IPS-NIHi11 (cell line): ENCODE data around the gene FGF19.
"Not testable (repeated sequence)": the region's sequence is repeated elsewhere in the genome, so short reads cannot be mapped to it uniquely, and the experiment has no call there.

Source experiments
- DNase-seq: peaks from one replicate; pipeline ENCODE4 v3.0.0; 2012; ENCODE audit warnings: mixed read lengths, low spot score

Gene FGF19

DNA sequence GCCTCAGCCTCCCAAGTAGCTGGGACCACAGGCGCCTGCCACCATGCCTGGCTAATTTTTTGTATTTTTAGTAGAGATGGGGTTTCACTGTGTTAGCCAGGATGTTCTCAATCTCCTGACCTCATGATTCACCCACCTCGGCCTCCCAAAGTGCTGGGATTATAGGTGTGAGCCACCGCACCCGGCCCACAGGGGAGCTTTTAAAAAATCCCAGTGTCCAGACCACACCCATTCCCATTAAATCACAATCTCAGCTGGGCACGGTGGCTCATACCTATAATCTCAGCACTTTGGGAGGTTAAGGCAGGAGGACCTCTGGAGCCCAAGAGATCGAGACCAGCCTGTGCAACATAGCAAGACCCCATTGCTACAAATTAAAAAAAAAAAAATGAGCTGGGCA is 7.8 kb downstream of the FGF19 start:
- DNase-seq, result not testable (repeated sequence)

DNA sequence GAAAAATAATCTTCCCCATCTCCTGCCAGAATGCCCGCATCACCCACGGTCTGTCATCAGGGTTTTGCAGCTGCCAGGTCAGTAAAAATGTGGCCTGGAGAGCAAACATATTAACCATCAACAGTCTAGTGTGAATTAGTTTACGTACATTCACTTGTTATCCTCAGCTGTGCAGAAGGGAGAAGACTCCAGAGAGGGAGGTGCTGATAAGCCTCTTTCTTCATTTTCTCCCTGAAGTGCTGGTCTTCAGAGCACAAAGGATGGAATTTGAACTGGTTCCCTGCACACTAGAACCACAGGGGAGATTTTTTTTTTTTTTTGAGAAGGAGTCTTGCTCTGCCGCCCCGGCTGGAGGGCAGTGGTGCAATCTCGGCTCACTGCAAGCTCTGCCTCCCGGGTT is 8.2 kb downstream of the FGF19 start:
- DNase-seq, result no peak

DNA sequence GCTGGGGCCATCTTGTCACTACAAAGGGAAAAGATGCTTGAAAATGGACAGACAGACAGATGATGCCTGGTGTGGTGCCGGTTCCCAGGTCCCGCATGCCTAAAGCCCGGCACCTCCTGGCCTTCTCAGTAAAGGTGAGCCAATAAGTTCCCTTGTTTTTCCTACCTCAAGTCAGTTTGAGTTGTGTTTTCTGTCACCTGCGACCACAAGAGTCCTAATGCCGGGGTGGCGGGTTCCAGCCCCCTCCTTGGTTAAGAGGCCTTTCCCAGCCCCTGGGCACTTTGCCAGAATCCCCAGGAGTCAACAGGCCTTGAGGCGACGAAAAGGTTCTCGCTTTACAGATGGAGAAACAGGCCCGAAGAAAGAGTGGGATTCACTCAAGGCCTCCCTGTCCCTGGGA is 9.0 kb downstream of the FGF19 start:
- DNase-seq, result no peak

DNA sequence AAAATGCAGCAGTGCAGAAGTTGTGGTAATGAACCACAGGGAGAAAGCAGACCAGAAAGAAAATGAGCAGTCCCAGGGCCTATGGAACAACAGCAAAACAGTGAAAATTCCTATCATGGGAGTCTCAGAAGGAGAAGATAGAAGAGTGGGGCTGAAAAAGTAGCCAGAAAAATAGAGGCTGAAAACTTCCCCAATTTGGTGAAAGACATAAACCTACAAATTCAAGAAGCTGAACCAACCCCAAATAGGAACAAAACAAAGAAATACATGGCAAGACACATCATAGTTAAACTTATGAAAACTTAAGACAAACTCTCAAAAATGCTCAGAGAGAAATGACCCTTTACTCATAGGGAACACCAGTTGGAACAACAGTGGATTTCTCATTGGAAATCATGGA is 11.4 kb downstream of the FGF19 start:
- no peak for DNase-seq

DNA sequence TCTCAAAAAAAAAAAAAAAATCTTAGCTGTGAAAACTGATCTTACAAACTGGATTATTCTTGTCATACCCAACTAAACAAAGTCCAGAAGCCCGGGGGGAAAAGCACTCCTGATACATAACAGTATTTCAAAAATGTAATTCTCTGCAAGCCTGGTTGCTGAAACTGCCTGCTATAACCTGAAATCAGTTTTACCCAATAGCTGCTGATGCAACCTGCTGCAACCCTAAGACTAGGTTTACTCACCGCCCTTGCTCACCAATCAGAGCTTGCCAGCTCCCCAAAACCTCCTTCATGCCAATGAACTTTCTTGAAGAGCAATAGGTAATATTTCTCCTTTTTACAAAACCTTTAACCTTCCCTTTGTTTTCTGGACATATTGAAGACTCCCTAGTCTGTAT is 12.4 kb downstream of the FGF19 start:
- DNase-seq, result no peak

DNA sequence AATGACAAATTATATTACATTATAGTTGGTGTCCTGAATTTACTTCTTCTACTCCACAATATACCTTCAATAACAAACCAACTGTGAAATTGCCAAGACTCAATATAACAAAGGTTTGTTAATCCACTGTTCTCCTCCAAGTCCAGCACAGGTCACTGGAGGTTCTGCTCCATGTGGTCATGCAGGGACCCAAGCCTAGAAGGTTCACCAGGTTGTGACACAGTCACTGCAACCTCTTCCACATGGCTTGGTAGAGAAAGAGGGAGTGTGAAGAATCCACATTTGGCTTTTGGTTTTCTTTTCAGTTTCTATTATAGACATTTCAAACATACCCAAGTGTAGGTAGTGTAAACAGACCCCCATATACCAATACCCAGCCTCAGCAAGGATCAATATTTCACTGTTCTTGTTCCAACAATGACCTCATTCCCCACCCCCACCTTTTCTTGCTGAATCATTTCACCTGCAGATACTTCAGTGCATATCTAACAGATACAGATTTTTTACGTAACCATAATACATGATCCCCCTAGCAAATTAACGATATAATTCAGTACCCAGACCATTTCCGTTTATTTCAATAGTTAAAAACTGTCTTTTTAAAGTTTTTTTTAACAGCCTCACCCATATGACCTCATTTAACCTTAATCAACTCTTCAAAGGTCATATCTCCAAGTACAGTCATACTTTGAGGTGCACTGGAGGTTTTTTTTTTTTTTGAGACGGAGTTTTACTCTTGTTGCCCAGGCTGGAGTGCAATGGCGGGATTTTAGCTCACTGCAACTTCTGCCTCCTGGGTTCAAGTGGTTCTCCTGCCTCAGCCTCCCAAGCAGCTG is 14.1 kb downstream of the FGF19 start:
- DNase-seq, result no peak

DNA sequence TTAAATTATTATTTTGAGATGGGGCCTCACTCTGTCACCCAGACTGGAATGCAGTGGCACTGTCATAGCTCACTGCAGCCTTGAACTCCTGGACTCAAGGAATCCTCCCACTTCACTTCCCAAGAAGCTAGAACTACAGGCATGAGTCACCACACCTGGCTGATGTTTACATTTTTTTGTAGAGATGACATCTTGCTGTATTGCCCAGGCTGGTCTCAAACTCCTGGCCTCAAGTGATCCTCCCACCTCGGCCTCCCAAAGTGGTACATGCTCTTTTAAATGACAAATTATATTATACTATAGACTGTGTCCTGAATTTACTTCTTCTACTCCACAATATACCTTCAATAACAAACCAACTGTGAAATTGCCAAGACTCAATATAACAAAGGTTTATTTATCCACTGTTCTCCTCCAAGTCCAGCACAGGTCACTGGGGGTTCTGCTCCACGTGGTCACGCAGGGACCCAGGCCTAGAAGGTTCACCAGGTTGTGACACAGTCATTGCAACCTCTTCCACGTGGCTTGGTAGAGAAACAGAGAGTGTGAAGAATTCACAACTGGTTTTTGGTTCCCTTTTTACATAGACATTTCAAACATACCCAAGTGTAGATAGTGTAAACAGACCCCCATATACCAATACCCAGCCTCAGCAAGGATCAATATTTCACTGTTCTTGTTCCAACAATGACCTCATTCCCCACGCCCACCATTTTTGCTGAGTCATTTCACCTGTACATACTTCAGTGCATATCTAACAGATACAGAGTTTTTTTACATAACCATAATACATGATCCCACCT is 15.7 kb downstream of the FGF19 start:
- DNase-seq, result not testable (repeated sequence)

DNA sequence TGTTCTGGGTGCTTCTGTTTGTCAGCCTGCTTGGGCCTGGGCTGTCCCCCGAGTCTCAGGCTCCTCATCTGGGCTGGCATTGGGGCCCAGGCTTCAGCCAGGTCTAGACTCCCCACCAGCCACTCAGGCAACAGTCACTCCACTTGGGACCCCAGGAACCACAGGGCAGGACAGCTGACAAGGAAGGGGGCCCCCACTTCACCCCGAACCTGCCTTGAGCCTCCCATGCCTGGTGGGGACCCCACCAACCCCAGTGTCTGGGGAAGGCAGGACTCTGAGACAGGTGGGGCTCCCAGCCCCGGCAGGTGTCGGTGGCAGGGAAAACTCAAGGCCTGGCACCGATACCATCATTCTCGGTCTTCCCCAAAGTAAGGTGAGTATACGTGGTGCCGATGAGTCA is 17.0 kb downstream of the FGF19 start:
- no peak for DNase-seq

DNA sequence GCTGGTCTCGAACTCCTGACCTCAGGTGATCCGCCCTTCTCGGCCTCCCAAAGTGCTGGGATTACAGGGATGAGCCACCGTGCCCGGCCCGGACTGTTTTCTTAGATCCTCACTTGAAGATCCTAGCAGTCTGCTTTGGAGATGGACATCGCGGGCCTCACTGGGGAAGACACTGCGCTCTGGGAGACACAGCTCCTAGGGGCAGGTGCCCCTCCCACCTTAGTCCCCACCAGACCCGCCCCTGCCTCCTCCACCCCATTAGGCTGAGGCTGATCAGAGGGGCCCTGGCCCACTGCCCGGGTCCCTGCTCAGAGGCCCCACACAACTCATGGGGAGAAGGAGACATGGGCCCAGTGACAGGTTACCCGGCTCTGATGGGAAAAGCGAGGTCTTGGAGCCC is 17.4 kb downstream of the FGF19 start:
- DNase-seq, result no peak

DNA sequence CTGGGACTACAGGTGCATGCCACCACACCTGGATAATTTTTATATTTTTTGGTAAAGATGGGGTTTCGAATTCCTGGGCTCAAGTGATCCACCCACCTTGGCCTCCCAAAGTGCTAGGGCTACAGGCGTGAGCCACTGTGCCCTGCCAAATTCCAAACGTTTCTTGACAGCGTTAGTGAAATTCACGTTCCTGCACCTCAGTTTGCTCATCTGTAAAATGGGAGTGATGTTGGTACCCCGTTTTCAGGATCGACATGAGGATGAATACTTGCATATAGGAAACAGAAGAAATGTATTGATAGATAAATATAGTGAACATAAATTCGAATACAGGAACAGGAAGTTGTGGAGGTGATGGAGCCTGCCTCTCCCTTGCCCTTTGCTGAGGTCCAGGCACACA is 18.5 kb downstream of the FGF19 start:
- no peak for DNase-seq

DNA sequence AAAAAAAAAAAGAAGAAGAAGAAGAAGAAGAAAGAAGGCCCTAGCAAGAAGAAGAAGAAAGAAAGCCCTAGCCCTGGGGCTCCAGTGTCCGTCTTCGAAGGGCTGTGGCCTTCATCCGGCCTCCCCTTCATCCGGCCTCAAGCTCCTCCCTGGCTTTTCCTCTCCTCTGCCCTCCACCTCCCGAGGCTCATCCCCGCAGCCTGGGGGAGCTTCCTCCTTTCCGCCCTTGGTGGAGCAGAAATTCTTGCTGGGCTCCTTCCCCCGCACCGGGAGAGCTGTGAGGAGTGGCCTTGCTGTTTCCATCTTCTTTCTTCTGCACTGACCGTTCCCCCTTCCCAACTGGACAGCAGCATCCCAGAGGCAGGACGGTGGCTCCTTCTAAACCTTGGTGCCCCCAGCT is 19.2 kb downstream of the FGF19 start:
- DNase-seq, result no peak

DNA sequence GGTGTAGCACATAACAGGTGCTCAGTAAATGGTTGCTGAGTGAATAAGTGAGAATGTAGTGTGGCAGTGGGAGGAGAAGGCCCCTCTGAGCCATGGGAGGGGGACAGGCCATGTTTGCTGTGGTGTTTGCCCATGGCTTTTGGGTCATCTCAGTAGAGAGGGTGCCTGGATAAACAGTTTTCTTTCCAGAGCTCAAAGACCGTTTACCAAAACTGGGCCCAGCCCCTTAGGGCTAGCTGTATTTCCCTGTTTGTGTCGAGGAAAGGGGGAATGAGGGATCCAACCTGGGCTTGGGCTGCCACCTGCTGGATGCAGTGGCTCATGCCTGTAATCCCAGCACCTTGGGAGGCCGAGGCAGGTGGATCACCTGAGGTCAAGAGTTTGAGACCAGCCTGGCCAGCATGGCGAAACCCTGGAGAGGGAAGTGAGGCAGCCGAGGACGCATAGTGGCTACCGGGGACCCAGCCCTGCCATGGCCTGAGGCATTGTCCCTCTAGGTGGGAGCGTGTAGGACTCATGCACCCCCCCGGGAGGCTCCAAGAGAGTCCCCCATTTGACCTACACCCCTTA is 20.0 kb downstream of the FGF19 start:
- DNase-seq, result no peak

DNA sequence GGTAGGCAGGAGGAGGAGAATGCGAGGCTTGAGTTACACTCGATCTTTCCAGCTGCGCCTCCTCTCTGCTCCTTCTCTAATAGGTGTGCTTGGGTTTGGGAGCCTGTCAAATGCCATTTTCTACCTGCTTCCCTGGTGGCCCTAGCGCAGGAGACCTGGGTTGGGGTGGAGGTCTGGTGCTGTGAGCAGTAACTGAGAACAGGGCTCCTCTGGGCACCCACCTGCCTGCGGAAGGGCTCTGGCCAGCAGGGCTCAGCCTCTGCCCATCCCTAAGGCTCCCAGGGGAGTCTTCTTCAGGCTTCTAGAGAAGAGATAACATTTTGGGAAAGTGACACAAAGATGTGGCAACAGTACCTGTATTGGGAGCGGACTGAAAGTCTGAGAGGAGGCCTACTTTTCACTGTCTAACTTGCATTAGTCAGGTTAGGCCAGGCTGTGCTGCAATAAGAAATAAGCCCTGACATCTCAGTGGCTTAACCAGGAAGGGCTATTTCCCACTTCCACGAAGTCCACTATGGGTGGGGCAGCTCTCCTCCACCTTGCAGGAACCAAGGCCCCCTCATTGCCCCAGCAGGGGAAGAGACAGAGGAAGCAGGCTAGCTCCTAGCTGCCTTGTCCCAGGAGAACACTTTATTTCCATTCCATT is 21.0 kb downstream of the FGF19 start:
- no peak for DNase-seq

DNA sequence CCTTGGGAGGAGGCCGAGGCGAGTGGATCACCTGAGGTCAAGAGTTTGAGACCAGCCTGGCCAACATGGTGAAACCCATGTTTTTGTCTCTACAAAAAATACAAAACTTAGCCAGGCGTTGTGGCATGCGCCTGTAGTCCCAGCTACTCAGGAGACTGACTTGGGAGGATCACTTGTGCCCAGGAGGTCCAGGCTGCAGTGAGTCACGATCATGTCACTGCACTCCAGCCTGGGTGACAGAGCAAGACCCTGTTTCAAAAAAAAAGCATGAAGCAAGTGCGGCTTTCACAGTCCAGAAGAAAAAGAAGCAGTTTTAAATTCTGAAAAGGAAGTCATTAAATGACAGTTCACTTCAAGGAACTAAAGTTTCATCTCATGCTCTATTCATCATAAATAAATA is 21.6 kb downstream of the FGF19 start:
- no peak for DNase-seq

DNA sequence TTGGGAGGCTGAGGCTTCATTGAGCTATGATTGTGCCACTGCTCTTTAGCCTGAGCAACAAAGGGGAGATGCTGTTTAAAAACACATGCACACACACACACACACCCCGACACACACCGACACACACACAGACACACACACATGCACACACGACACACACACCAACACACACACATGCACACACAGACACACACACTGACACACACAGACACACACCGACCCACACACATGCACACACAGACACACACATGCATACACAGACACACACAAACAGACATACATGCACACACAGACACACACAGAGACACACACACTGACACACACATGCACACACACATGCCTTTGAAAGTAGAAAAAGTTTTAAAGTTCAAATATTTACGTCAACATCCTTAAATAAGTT is 23.1 kb downstream of the FGF19 start:
- no peak for DNase-seq

DNA sequence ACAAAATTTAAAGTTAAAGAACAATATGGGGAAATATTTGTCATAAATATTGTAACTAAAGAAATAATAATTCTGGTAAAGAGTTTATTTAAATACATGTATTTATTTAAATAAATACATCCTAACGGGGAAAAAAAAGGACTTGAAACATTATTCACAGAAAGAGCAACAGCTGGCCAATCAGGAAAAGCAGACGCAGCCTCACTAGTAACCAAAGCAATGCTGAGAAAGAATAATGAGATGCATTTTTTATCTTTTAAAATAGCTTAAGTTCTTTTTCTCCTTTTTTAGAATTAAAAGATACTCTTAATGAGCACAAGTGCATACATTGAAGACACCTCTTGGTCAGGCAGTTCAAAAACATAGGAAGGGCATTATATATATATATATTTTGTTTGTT is 26.1 kb downstream of the FGF19 start:
- DNase-seq, result no peak

DNA sequence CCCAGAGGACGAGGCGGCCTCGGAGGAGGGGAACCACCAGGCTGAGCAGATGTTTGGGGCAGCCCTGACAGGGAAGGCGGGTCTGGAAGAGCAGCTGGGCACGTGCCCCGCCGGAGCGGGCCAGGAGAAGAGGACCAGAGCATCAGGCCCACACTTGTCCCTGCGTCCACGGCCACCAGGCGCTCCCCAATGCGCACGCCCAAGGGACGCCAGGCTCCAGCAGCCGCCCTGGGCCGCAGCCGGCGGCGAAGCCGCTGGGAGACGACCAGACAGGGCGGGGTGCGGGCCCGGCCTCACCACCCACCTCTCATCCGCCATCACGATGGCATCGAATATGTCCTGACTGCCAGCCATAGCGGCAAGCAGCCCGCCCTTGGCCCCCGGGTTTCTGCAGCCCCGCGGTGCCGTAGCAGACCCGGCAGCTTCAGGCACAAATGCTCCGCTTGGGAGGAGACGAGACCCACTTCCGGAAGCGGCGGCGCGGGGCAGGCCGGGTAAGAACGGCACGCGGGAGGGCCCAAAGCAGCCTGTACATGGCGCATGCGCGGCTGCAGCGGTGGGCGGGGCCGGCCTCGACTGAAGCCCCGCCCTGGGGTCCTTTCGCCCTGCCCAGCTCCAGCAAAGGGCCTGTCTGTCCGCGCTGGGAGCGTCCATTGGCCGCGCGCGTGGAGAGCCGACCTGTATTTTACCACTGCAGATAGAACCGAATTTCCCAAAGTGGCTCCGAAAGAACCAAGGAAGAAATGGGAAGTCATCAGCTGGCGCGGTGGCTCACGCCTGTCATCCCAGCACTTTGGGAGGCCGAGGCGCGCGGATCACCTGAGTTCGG is 28.7 kb downstream of the FGF19 start, which contains the start of gene LTO1:
Gene LTO1 (minus strand): TSS at position 468 of the 829 bp plus-strand sequence. CDS start 114 bp downstream, at position 354.
- DNase-seq, result peak; percentile 98

DNA sequence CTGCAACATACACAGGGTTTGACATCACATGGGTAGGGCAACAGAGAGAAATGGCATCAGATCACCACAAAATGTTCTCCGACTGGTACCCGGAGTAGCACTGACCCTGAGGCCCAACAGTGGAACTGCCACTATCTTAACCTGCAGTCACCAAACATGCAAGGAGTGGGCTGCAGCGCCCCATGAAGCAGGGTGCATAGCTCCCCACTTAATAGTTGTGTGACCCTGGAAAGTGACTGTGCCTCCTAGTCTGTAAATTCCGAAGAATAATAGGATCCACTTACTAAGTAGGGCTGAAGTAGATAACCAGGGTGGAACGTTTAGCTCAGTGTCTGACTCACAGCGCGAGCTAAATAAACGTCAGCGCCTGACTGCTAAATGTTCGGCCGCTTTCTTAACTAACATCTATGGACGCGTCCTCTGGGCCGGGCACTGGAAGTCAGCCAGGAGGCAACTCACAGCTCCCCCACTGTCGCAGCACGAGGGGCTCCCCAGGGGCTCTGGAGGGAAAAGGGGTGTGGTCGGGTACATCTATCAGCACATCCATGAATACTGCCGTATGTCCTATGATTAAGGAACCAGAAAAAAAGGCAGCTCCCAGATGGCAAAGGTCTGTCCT is 29.4 kb downstream of the FGF19 start:
- DNase-seq, result no peak

DNA sequence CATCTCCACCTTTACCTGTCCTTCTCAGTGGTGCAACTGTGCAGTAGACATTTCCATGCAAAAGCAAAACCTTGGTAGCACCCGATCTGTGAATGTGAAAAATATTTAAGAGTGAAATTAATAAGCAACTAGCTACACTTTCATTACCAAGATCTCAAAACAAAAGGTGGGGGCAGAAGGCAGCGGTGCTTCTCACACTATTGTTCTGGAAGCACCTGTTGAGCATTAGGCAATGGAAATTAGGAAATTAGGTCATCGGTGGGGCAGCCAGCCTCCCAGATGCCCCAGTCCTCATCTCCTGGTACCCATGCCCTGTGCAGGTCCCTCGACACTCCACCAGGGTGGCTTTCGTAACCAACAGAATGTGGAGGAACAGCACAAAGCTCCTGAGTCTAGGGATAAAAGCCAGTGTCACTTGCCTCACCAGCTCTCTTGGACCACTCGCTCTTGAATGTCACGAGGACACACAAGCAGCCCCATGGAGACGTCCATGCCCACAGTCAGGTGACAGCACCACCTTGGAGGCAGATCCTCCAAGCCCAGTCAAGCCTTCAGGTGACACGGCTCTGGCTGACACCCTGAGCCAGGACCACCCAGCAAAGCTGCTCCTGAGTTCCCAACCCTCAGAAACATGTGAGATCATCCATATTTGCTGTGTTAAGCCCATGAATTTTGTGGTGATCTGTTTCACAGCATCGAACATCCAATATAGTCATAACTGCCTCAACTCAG is 31.9 kb downstream of the FGF19 start:
- no peak for DNase-seq

DNA sequence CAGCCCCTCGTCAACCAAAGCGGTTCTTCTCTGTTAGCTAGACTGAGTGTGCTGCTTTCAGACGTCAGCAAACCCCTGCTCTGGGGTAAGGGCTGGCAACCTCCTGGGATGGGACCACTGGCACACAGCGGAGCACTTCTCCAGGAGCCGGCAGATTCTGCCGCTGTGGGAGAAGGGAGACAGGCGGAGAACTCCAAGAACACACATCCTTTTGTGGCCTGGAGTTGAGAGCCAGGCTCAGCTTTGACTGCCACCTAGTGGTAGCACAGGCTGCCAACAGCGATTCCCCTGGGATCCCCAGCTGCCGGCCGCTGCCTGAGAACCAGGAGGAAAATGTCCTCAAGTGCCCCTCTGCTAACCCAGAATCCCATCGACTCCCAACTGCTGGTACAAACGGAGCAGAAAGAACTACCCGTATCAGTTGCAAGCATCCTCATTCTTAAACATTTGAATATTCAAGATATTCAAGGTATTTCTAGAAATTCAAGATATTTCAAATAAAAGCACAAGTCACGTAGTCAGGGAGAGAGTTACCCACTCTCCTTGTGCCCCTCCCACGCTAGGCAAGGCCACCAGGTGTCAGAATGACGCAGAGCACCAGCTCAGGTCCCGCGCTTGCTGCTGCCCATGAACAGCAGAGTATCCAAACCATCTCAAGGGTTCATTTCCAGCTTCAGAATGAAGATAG is 33.5 kb downstream of the FGF19 start:
- DNase-seq, result peak; percentile 90
